ENCODE measurements around the gene TBX10.

Gene TBX10

DNA sequence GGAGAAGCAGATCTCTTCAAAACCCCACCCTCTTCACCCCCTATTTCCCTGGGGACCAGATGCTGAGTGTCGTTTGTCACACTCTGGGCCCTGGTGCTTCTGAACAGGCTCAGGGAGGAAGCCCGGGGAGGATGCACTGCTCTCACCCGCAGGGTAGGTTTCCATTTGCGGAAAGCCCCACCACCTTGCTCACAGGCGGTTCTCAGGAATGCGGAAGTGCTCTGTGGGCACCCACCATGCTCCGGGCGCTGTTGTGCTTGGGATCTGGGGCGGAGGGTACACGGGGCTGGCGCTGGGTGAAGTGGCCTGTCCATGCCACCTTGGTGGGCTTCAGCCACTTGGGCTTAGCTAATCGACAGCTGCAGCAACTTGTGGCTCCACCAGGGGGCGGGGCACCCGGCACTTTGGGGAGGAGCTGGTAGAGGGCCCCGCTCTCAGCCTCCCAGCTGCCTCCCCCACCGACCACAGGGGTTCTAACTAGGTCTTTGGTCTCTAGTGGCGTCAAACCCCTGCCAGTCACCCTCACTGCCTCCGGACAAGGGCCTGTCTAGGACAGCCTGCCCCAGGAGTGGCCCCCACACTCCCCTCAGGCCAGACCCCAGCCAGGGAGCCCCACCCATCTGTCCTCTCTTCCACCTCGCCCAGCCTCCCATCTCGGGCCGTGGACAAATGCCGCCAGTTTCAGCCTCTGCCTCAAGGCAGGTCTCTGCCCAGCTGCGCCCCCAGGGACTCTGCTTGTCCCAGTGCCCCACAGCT is 25.4 kb downstream of the TBX10 start:
- no peak for TF ChIP-seq EZH2 (IDR thresholded peaks at IDR 0.05; ENCODE audit: borderline replicate concordance, low read depth, low read length, severe bottlenecking)
- TF ChIP-seq, protein P1, sequence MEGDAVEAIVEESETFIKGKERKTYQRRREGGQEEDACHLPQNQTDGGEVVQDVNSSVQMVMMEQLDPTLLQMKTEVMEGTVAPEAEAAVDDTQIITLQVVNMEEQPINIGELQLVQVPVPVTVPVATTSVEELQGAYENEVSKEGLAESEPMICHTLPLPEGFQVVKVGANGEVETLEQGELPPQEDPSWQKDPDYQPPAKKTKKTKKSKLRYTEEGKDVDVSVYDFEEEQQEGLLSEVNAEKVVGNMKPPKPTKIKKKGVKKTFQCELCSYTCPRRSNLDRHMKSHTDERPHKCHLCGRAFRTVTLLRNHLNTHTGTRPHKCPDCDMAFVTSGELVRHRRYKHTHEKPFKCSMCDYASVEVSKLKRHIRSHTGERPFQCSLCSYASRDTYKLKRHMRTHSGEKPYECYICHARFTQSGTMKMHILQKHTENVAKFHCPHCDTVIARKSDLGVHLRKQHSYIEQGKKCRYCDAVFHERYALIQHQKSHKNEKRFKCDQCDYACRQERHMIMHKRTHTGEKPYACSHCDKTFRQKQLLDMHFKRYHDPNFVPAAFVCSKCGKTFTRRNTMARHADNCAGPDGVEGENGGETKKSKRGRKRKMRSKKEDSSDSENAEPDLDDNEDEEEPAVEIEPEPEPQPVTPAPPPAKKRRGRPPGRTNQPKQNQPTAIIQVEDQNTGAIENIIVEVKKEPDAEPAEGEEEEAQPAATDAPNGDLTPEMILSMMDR (IDR thresholded peaks at IDR 0.05; ENCODE audit: borderline replicate concordance, extremely low read depth, low read length, poor library complexity, severe bottlenecking), result peak; percentile 77
- H3K27ac ChIP-seq (ENCODE audit: low read length), result peak overlapping the region; percentile 79

DNA sequence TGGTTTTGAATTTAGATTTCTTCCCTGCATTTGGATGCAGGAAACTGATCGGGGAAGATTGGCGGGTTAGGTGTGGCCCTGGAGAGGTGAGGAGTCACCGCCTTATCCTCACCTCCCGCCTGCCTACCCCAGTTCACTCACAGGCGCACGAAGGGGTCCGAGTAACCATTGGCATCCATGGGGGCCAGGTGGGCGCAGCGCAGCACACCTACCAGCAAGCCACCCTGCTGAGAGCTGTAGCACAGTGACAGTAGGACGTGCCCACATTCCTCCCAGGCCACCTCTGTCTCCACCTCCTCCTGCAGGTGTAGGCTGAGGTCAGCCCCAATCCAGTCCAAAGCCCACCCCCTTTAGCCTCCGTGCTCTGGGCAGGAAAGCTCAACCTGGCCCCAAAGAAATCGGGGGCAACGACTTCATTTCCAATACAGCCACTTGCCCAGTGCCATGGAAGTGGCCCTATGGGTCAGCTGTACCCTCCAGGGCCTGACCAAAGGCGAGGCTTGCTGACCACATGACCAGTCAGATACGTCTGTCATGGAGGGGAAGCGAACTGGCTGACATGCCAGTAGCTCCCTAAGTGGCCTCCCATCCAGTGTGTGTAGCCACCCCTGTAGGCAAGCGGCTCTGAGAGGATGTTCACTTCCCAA is 26.1 kb downstream of the TBX10 start:
- Histone ChIP-seq H3K27ac (ENCODE audit: low read length) (peak overlapping the region; percentile 79), H3K36me3 (ENCODE audit: insufficient read depth, low read length) (peaks cover 50% of the 10 kb centered on the region), H2AFZ (ENCODE audit: low read depth, low read length) (0 out of 2 replicates have a peak overlapping the region, but pooled peaks have one; percentile 58), H3K9me3 (ENCODE audit: insufficient read depth, low read length, severe bottlenecking) (no peaks in the 10 kb centered on the region), H3K4me2 (ENCODE audit: insufficient read depth, low read length) (peak overlapping the region; percentile 61), H4K20me1 (ENCODE audit: insufficient read depth, low read length) (peaks cover 4% of the 10 kb centered on the region; the same call in 1 of the 2 replicates), H3K79me2 (ENCODE audit: insufficient read depth, low read length) (peaks cover 4% of the 10 kb centered on the region), H3K9ac (ENCODE audit: low read depth, low read length) (peak overlapping the region; percentile 52), H3K4me3 (ENCODE audit: low read depth in 1 of 2, low read length in 2 of 2) (no peak overlapping the region), H3K27me3 (ENCODE audit: insufficient read depth, low read length, poor library complexity) (no peaks in the 10 kb centered on the region), H3K4me1 (ENCODE audit: insufficient read depth, low read length) (peaks cover 50% of the 10 kb centered on the region)
- TF ChIP-seq, protein P1 (IDR thresholded peaks at IDR 0.05; ENCODE audit: borderline replicate concordance, extremely low read depth, low read length, poor library complexity, severe bottlenecking), result no peak
- no peak for TF ChIP-seq EZH2 (IDR thresholded peaks at IDR 0.05; ENCODE audit: borderline replicate concordance, low read depth, low read length, severe bottlenecking)
- DNase-seq, result no peak
- no peak for ATAC-seq (ENCODE audit: insufficient read depth, low read depth)

More for the DNA sequence above, 25.4 kb downstream of the TBX10 start:
- Histone ChIP-seq H3K9ac (ENCODE audit: low read depth, low read length) (peak overlapping the region; percentile 52), H3K4me1 (ENCODE audit: insufficient read depth, low read length) (peaks cover 48% of the 10 kb centered on the region), H3K27me3 (ENCODE audit: insufficient read depth, low read length, poor library complexity) (no peaks in the 10 kb centered on the region), H4K20me1 (ENCODE audit: insufficient read depth, low read length) (peaks cover 4% of the 10 kb centered on the region; the same call in 1 of the 2 replicates), H3K79me2 (ENCODE audit: insufficient read depth, low read length) (no peaks in the 10 kb centered on the region), H2AFZ (ENCODE audit: low read depth, low read length) (peak overlapping the region; percentile 58), H3K4me3 (ENCODE audit: low read depth in 1 of 2, low read length in 2 of 2) (peak overlapping the region in 1 of 2 experiments; percentile 47; a peak in 1 of 4 replicates), H3K36me3 (ENCODE audit: insufficient read depth, low read length) (peaks cover 43% of the 10 kb centered on the region), H3K9me3 (ENCODE audit: insufficient read depth, low read length, severe bottlenecking) (no peaks in the 10 kb centered on the region), H3K4me2 (ENCODE audit: insufficient read depth, low read length) (peak overlapping the region; percentile 61)
- DNase-seq (peak; percentile 81), ATAC-seq (ENCODE audit: insufficient read depth, low read depth) (peak; percentile 79)

DNA sequence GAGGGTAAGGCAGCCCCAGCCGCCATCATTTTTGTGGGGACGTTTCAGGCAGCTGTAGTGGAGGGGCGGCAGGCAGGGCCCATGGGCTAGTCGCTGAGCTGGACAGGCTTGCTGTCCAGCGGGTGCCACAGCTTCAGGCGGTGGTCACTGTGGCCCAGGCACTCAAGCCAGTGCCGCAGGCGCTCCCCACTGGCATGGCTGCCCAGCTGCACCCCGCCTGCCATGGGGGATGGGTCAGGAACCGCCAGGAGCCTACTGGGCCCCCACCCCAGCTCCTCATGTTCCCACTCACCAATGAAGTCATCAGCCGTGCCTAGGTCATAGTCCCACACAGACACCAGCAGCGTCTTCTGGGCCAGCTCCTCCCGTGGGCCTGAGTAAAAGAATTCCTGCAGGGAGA is 26.8 kb downstream of the TBX10 start:
- Histone ChIP-seq H3K27ac (ENCODE audit: low read length) (no peak overlapping the region), H3K9ac (ENCODE audit: low read depth, low read length) (no peak overlapping the region), H3K27me3 (ENCODE audit: insufficient read depth, low read length, poor library complexity) (no peaks in the 10 kb centered on the region), H3K4me3 (ENCODE audit: low read depth in 1 of 2, low read length in 2 of 2) (no peak overlapping the region), H3K4me2 (ENCODE audit: insufficient read depth, low read length) (no peak overlapping the region), H3K36me3 (ENCODE audit: insufficient read depth, low read length) (peaks cover 55% of the 10 kb centered on the region), H3K79me2 (ENCODE audit: insufficient read depth, low read length) (peaks cover 11% of the 10 kb centered on the region), H3K4me1 (ENCODE audit: insufficient read depth, low read length) (peaks cover 52% of the 10 kb centered on the region), H3K9me3 (ENCODE audit: insufficient read depth, low read length, severe bottlenecking) (no peaks in the 10 kb centered on the region), H4K20me1 (ENCODE audit: insufficient read depth, low read length) (peaks cover 4% of the 10 kb centered on the region; the same call in 1 of the 2 replicates), H2AFZ (ENCODE audit: low read depth, low read length) (no peak overlapping the region)
- DNase-seq (no peak), ATAC-seq (ENCODE audit: insufficient read depth, low read depth) (no peak)
- no peak for TF ChIP-seq EZH2 (IDR thresholded peaks at IDR 0.05; ENCODE audit: borderline replicate concordance, low read depth, low read length, severe bottlenecking)
- TF ChIP-seq, protein P1 (IDR thresholded peaks at IDR 0.05; ENCODE audit: borderline replicate concordance, extremely low read depth, low read length, poor library complexity, severe bottlenecking), result no peak

Measured in DND-41 (cell line).